GM03348 (cell line): ENCODE measurements around the gene CFAP119.
A peak's percentile ranks its signal among the peaks of the same experiment; 100 is the strongest.

Experiments
- DNase-seq: peaks from one replicate; pipeline ENCODE4 v3.0.0; 2012; ENCODE audit warnings: low spot score

CFAP119 gene

GRCh38 chr16:30782486-30783279 is 20.8 kb upstream of the CFAP119 start:
- no peak for DNase-seq

- DNase-seq = no peak
Measured at GRCh38 chr16:30780549-30780948, 18.7 kb upstream of the CFAP119 start.

DNA sequence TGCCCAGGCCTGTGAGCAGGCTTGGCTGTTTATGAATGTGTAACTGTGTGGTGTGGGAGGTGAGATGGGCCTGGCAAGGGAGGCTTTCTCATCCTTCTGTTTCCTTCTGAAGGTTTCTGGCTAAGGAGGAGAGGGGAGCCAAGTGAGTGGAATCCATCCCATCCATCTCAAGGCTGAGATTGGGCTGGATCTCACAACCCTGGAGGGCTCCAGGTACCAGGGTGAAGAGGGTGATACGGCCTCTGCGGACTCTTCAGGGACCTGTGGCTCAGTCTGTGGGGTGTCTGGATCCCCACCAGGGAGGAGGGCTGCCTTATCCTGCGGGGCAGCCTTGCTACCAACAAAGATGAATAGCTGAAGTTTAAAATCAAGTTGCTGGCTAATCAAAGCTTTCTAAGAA is 18.2 kb upstream of the CFAP119 start:
- no peak for DNase-seq

DNA sequence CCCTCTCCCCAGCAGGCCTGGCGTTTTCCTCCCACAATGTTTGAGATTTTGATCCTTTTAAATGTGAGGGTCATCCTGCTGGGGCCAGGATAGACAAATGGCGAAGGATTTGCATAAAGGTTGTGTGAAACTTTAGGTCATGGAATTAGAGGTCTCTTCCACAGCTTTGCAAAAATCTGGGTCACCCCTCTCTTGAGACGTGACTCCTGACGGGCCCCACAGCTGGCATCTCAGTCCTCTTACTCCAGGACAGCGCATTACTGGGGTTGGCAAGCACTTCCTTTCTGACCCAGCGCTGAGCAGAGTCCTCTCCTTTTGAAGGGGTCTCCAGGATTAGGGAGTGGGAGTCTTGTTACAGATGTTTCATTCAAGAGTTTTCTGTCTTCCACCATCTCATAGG is 17.7 kb upstream of the CFAP119 start:
- DNase-seq = no peak

DNA sequence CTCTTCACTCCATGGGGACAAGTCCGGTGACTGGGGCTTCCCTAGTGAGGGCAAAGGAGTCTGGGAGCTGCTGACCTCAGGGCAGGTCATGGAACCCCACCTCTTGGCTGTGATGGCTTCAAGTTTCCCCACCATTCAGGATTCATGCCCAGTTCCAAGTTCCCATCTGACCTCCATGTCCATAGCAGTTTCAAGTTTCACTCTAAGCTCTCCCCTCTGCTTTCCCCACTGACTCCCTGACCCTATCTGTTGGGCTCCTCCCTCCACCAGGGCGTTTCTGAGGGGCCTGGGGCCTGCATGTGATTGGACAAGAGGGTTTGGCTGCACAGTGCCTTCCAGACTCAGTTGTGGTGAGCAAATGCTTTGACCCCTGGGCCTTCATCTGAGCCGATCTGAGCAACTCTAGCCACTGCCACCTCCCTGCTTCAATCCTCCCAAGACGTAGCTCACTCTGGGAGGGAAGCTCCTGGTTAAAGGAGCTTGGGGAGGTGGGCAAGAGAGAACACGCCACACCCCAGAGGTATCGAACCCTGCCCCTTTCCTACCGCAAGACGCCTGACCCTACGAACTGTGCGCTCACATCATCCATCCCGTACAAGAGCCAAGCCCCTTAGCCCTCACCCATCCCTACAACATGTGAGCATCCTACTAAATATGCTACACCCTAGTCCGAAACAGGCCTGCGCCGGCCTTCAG is 16.8 kb upstream of the CFAP119 start:
- no peak for DNase-seq

- no peak for DNase-seq
Measured at GRCh38 chr16:30777591-30778297, 15.9 kb upstream of the CFAP119 start.

GRCh38 chr16:30775392-30776188 is 13.7 kb upstream of the CFAP119 start:
- peak; percentile 94 for DNase-seq

DNA sequence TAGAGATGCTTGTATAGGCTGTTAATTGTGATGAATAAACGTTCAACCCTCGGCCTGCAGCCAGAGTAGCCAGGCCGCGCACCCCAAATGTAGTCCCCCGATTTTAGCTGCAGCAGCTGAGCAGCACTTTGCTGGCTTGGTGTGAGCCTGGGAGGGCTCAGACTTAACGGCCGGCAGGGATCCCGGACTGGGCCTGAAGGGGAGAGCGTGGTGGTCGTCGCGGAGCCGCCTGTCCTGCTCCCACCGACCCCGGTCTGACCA is 13.2 kb upstream of the CFAP119 start:
- DNase-seq = no peak

DNA sequence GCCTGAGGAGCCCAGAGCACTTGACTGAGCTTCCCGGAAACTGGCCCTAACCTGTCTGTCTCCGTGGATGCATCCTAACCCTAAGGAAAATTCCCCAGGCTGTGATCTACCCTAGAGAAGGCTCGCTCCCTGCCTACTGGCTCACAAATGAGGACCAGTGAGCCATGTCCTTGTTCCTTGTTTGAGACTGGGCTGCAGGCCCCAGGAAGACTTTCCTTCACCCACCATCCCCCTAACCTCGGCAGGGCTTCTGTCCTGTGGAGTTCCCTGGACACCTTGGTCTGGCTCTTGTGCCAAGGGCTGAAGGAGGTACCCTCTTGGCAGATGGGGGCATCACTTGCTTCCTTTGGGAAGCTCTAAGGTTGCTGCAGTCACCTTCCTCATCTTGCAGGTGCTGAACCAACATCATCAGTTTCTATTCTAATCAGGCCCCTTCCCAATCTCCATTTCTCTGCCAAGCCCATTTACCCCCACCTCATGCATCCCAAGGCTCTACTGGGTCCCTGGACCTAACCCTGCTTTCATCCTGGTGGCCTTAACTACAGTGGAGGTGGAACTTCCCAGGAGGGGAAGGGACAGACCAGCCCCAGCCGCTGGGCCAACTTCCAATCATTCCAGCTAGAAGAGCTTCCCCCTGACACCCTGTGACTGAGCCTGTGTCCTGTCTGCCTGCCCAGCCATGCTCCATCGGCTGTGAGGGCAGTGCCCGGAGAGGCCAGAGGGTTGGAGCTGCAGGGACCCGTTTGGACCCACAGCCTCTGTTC is 12.7 kb upstream of the CFAP119 start:
- peak; percentile 24 for DNase-seq

DNA sequence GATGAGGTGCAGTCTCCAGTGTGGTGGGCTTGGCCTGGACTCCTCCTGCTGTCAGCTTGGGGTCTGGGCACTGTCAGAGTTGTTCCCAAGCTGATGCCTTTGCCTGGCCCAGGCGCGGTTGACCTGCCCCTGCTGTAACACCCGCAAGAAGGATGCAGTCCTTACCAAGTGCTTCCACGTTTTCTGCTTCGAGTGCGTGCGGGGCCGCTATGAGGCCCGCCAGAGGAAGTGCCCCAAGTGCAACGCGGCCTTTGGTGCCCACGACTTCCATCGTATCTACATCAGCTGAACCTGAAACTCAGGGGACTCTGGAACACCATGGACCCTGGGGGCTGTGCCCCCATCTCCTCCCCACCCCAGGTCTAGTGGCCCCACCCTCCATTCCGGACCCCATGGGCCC is 12.0 kb upstream of the CFAP119 start:
- no peak for DNase-seq

DNA sequence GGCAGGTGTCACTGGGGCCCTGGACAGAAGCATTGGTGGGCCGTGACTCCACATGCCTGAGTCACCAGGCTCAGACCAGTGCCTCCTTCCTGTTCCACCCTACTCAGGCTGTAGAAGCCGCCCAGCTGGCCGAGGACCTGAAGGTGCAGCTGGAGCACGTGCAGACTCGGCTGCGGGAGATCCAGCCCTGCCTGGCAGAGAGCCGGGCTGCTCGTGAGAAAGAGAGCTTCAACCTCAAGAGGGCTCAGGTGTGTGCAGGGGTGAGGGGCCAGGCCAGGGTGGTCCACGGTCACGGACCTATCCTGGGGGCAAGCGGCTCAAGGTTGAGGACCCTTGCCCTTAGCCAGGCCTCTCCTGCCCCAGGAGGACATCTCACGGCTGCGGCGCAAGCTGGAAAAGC is 9.9 kb upstream of the CFAP119 start:
- no peak for DNase-seq

- DNase-seq = no peak
Measured at GRCh38 chr16:30769379-30770089, 7.7 kb upstream of the CFAP119 start.

GRCh38 chr16:30768583-30769181 is 6.8 kb upstream of the CFAP119 start:
- no peak for DNase-seq

DNA sequence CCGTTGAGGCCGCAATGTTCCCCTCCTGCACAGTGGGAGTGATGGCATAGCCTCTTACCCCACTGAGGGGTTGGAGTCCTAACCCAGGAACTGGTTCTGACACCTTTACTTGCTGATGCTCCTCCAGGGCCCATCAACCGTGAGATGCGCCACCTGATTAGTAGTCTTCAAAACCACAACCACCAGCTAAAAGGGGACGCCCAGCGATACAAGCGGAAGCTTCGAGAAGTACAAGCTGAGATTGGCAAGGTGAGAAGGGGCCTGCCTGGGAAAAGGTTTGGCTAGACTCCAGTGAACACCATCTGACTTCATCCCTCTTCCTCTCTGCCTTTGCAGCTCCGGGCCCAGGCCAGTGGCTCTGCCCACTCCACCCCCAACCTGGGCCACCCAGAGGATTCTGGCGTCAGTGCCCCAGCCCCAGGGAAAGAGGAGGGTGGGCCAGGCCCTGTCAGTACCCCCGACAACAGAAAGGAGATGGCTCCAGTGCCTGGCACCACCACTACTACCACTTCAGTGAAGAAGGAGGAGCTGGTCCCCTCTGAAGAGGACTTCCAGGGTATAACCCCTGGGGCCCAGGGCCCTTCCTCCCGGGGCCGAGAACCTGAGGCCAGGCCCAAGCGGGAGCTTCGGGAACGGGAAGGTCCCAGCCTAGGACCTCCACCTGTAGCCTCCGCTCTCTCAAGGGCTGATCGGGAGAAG is 6.1 kb upstream of the CFAP119 start:
- no peak for DNase-seq

DNA sequence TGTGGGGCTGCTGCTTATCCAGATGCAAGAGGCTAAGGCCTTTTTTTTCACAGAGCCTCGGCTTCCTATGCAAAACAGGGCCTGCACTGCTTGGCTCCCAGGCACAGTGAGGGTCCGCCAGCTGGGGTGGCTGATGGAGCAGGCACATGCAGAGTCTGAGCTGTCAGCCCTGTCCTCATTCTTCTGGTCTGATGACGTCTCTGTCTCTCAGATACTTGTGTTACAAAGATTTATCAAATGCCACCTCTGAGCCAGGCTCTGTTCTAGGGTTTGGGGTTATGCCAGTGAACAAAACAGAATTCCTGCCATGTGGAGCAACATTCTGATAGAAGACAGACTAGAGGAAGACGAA is 5.0 kb upstream of the CFAP119 start:
- no peak for DNase-seq

DNA sequence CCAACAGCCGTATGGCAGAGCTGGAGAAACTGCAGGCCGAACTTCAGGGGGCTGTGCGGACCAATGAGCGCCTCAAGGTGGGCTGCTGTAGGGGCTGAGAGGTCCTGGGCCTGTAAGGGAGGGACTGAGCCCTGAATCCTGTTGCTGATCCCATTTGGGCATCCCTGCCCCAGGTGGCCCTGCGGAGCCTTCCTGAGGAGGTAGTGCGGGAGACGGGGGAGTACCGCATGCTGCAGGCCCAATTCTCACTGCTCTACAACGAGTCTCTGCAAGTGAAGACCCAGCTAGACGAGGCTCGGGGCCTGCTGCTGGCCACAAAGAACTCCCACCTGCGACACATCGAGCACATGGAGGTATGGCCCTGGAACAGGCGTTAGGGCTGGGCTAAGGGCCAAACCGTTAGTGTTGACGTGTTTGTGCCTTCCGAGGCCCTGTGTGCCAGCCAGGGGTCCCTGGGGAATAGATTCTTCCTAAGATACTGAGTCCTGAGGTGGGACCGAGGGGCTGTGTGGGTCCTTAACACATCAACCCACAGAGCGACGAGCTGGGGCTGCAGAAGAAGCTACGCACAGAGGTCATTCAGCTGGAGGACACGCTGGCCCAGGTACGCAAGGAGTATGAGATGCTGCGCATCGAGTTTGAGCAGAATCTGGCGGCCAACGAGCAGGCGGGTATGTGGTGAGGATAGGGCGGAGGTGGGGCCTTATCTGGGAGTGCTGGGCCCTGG is 4.5 kb upstream of the CFAP119 start:
- no peak for DNase-seq

GRCh38 chr16:30764816-30765465 is 3.1 kb upstream of the CFAP119 start:
- DNase-seq = no peak

- no peak for DNase-seq
Measured at GRCh38 chr16:30764086-30764485, 2.2 kb upstream of the CFAP119 start.
